ENCODE data around the gene ARHGAP26. TPM values are rescaled to one million over a fixed set of nuclear protein-coding genes. Genes with fewer than 3 reads are reported as not detected.

Gene ARHGAP26
- total and polyA plus RNA-seq, 12 donors = 7.5 to 45.8 (median 37.2) TPM

DNA sequence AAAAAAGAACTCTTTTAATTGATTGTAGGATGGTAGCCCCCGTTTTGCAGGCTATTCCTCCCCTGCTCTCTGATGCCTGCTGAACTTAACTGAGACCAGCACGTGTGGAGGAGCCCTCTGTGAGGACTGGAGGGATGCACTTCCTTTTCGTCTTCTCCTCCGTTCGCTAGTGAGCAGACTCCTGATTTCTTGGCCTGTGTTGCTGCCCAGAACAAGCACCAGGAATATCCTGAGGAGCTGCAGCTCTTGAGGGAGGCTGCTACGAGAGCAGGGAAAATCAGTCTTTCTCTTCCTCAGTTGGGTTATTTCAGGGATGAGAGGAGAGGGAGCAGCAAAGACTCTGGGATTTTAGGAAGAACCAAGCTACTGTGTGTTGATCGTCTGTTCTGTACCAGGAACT is 74.7 kb downstream of the ARHGAP26 start:
- peak overlapping the region; percentile 48 to 87 (median 71) for H3K27ac ChIP-seq
- 28 to 33% methylated on average over 7 of the region's 7 CpGs for WGBS, 2 donors
- no peak overlapping the region for H3K4me3 ChIP-seq
- H3K9me3 ChIP-seq = no peaks in the 10 kb centered on the region
- DNase-seq (no peak), ATAC-seq (no peak)
- H3K4me1 ChIP-seq = peaks cover 30 to 98% (median 79%) of the 10 kb centered on the region in 9 donors
- H3K27me3 ChIP-seq = no peaks in the 10 kb centered on the region
- TF ChIP-seq CTCF (IDR thresholded peaks at IDR 0.05) = no peak
- intact Hi-C loops (cut with DNase I) = no loop called here
- H3K36me3 ChIP-seq = no peaks in the 10 kb centered on the region

DNA sequence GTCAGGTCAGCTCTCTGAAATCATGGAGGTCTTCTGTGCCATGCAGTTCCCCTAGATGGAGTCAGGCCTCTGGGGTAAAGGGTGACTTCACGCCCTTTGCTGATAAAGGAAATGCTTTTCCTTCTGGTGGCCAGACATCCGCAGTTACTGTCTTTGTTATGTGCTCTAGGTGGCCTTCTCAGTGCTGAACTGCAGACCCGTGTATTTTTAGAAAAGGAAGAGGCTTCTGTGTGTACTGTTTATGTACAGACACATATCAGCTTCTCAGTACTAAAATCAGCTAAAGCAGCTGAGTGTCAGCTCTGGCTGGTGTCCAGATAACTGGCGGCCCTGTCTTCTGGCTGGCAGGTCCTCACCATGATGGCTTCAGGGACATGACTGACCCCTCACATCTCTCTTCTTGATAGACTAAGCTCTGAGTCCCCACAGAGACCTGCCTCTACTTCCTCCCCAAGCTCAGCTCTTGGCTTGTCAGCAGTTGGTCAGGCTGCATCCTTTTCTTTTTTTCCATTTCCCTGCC is 75.3 kb downstream of the ARHGAP26 start:
- Histone ChIP-seq H3K9me3 (no peaks in the 10 kb centered on the region), H3K27ac (peak overlapping the region; percentile 48 to 87 (median 71)), H3K4me3 (no peak overlapping the region), H3K36me3 (no peaks in the 10 kb centered on the region), H3K27me3 (no peaks in the 10 kb centered on the region), H3K4me1 (peaks cover 33 to 97% (median 75%) of the 10 kb centered on the region in 9 donors)
- WGBS, 2 donors = 6% methylated on average over 4 of the region's 4 CpGs
- intact Hi-C loops (cut with DNase I) = no loop called here
- ATAC-seq (peak; percentile 19 to 64 (median 49)), DNase-seq (peak in 1 of 2 donors; percentile 40)
- no peak for TF ChIP-seq CTCF (IDR thresholded peaks at IDR 0.05)

DNA sequence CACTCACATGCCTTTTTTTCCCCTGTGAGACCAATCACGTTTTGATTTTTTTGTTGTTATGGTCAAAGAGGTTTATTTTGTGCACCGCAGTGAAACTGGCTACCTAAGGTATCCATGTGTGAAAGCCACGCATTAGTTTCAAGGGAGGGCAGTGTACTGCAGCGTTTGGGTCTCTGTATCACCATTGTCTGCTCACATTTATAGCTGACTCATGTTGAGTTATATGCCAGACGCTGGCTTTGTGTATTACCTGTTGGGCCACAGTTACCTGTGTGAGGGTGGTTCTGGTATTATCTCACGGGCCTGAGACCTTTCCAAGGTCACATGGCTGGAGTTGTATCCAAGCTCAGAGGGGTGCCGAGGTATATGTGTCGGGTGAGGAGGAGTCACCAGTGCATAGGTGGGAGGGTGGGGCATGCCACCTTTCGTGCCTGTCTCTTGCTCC is 75.8 kb downstream of the ARHGAP26 start:
- WGBS, 2 donors = 47 to 51% methylated on average over 9 of the region's 9 CpGs
- Histone ChIP-seq H3K9me3 (no peaks in the 10 kb centered on the region), H3K27ac (peak overlapping the region; percentile 32 to 87 (median 71)), H3K27me3 (no peaks in the 10 kb centered on the region), H3K36me3 (no peaks in the 10 kb centered on the region), H3K4me1 (peaks cover 32 to 96% (median 70%) of the 10 kb centered on the region in 9 donors), H3K4me3 (no peak overlapping the region)
- no peak for TF ChIP-seq CTCF (IDR thresholded peaks at IDR 0.05)
- intact Hi-C loops (cut with DNase I) = no loop called here
- peak in 2 of 8 donors; percentile 13 to 25 for ATAC-seq
- no peak for DNase-seq

- peak in 3 of 8 donors; percentile 7 to 21 (median 13) for ATAC-seq
- peak overlapping the region; percentile 32 to 87 (median 71) for H3K27ac ChIP-seq
- H3K9me3 ChIP-seq = no peaks in the 10 kb centered on the region
- H3K36me3 ChIP-seq = no peaks in the 10 kb centered on the region
- no peak overlapping the region for H3K4me3 ChIP-seq
- intact Hi-C loops (cut with DNase I) = no loop called here
- H3K4me1 ChIP-seq = peaks cover 30 to 96% (median 70%) of the 10 kb centered on the region in 9 donors
- no peak for DNase-seq
- H3K27me3 ChIP-seq = no peaks in the 10 kb centered on the region
- TF ChIP-seq CTCF (IDR thresholded peaks at IDR 0.05) = no peak
Measured at GRCh38 chr5:142846406-142846805, 76.2 kb downstream of the ARHGAP26 start.

Data from heart right ventricle (tissue), 16 donors.